GM04504 (cell line): ENCODE results near the gene GIPC2.
"Not testable (repeated sequence)": the region's sequence is repeated elsewhere in the genome, so short reads cannot be mapped to it uniquely, and the experiment has no call there.

Source experiments
- DNase-seq: peaks from one replicate; pipeline ENCODE4 v3.0.0-alpha.2; 2012; ENCODE audit warnings: low read depth

Gene GIPC2

GRCh38 chr1:78045926-78046778, at the start of gene GIPC2:
GIPC2 (plus strand) TSS chr1:78045966; CDS start chr1:78046095, 129 bp downstream.
- DNase-seq = no peak

- DNase-seq = no peak
Measured at GRCh38 chr1:77996734-77997133, 49.0 kb upstream of the GIPC2 start.

- DNase-seq = not testable (repeated sequence)
Measured at GRCh38 chr1:78000536-78000935, 45.2 kb upstream of the GIPC2 start.

GRCh38 chr1:78003070-78003746, 42.6 kb upstream of the GIPC2 start:
- DNase-seq = no peak

- DNase-seq = peak; percentile 24
Measured at GRCh38 chr1:78003882-78004718, 41.7 kb upstream of the GIPC2 start.

GRCh38 chr1:78004719-78005447, 40.9 kb upstream of the GIPC2 start, which contains the start of gene DNAJB4:
DNAJB4 (plus strand) TSS chr1:78004939; CDS start chr1:78005111, 172 bp downstream.
- peak; percentile 91 for DNase-seq

GRCh38 chr1:78005448-78005722, 40.4 kb upstream of the GIPC2 start:
- DNase-seq = no peak

GRCh38 chr1:78005755-78006154, 40.0 kb upstream of the GIPC2 start:
- peak; percentile 67 for DNase-seq

- no peak for DNase-seq
Measured at GRCh38 chr1:78006521-78006920, 39.2 kb upstream of the GIPC2 start.

GRCh38 chr1:78007677-78008341, 38.0 kb upstream of the GIPC2 start:
- no peak for DNase-seq

GRCh38 chr1:78009276-78009675, 36.5 kb upstream of the GIPC2 start:
- no peak for DNase-seq

GRCh38 chr1:78009836-78010235, 35.9 kb upstream of the GIPC2 start:
- peak; percentile 13 for DNase-seq

- no peak for DNase-seq
Measured at GRCh38 chr1:78011050-78011449, 34.7 kb upstream of the GIPC2 start.

GRCh38 chr1:78015148-78015547, 30.6 kb upstream of the GIPC2 start:
- no peak for DNase-seq

GRCh38 chr1:78019024-78019423, 26.7 kb upstream of the GIPC2 start:
- no peak for DNase-seq

- DNase-seq = not testable (repeated sequence)
Measured at GRCh38 chr1:78021134-78021533, 24.6 kb upstream of the GIPC2 start.

GRCh38 chr1:78029793-78030192, 16.0 kb upstream of the GIPC2 start:
- DNase-seq = no peak

GRCh38 chr1:78032996-78033796, 12.6 kb upstream of the GIPC2 start:
- no peak for DNase-seq

- DNase-seq = no peak
Measured at GRCh38 chr1:78033797-78034172, 12.0 kb upstream of the GIPC2 start.

GRCh38 chr1:78035121-78035520, 10.6 kb upstream of the GIPC2 start:
- no peak for DNase-seq

- no peak for DNase-seq
Measured at GRCh38 chr1:78036450-78036849, 9.3 kb upstream of the GIPC2 start.
